ENCODE data around the gene ALG14.

GRCh38 chr1:94966033-94966432, 106.7 kb downstream of the ALG14 start:
- TF ChIP-seq CTCF (IDR thresholded peaks at IDR 0.05): no peak
- TF ChIP-seq POLR2A (IDR thresholded peaks at IDR 0.05): no peak

All from Peyer's patch (tissue), 4 donors.